NCI-H2196 treated with DMSO at 0.1 percent for 48 hours (cell line): Measurements from ENCODE around the gene CDH15.

ENCODE experiments used
- DNase-seq: peaks from one replicate; lab custom pipeline; 2025; ENCODE audit not compliant: unreplicated experiment; lab: John Stamatoyannopoulos, UW

Gene CDH15

DNA sequence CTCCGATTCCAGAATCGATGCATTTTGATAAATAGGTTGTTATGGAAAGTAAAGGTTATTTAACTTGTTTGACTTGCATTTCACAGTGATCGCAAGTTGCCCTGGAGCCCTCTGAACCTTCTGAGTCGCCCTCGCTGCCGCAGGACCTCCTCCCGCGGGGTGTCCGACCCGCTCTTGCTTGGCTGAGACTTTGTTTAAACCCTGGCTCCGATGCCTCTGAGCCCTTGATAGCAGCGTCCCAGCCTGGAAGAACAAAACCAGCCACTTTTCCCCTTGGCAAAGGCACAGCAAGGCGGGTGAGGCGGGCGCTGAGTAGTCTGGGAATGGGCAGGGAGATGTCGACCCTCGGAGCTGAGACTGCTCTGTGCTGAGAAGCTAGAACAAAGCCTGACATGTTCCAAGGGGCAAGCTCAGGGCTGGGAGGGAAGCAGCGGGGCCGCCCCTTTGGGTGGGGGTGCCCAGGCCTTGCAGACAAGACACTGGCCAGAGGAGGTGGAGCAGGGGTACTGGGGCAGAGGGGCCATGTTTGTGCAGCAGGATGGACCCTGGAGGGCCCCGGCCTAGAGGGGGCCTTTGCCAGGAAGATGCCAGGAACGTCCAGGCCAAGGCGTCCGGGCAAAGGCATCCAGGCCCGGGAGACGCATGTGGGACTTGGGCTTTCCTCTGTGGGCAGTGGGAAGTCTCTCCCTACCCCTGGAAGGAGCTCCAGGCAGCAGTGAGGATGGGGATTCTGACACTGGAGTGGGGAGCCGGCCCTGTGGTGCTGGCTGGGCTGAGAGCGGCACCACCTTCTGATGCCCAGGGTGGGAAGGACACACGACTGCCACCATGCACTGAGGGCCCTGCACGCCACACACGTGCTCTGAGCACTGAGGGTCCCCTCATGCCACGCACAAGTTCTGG, 30.3 kb upstream of the CDH15 start:
- no peak for DNase-seq

DNA sequence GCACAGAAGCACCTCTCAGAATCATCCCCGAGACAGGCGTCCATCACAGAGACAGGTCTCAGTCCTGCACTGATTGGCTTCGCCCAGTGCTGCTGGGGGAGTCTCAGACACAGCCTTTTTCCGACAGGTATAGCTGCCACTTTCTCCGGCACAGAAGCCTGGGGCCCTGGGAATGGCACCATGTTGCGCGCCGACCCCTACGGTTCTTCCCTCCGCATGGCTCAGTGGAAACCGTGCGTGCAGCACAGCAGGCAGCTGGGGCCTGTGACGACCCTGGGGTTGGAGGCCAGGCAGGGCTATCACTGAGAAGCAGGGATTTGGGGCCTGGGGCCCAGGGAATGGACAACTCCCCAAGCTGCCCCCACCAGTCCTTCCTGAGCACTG, 29.7 kb upstream of the CDH15 start:
- DNase-seq, result no peak

DNA sequence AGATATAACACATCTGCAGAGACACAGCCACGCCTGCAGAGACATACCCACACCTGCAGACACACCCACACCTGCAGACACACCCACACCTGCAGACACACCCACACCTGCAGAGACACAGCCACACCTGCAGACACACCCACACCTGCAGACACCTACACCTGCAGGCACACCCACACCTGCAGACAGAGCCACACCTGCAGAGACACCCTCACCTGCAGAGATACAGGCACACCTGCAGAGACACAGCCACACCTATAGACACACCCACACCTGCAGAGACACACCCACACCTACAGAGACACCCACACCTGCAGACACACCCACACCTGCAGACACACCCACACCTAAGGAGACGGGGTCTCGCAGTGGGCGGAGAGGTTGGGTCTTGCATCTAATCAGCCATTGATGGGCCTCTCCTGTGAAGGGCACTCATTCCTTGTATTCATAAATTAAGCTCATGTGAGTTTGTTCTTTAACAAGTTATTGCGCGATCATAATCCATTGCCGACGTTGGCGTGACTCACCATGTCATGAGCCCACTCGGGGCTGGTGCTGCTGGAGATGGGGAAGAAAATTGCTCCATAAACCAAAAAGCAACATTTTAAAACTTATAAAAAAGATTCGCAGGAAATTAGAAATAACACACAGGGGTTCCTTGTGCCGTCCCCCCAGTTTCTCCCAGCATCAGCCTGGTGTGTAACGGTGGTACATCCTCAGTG, 28.9 kb upstream of the CDH15 start:
- DNase-seq, result no peak

DNA sequence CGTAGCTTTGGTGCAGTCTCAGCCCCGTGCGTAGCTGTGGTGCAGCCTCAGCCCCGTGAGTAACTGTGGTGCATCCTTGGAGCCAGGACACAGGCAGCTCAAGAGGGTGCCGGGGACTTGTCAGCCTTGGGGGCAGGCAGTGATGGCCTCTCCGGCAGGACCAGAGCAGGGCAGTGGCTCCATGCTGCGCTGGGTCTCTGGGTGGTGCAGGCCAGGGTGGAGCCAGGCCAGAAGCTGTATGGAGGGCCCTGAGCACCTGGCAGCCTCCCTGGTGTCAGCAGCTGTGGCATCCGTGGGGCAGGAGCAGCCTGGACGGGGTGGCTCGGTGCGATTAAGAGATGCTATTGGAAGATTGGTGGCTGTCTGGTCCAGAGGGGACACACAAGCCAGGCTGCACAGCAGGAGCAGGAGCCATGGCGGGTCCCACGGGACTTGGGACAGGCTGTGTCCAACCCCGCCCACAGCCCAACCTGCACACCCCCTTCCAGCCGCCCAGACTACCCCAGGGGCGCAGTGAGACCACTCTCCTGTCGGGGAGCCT, 28.3 kb upstream of the CDH15 start:
- DNase-seq, result no peak

DNA sequence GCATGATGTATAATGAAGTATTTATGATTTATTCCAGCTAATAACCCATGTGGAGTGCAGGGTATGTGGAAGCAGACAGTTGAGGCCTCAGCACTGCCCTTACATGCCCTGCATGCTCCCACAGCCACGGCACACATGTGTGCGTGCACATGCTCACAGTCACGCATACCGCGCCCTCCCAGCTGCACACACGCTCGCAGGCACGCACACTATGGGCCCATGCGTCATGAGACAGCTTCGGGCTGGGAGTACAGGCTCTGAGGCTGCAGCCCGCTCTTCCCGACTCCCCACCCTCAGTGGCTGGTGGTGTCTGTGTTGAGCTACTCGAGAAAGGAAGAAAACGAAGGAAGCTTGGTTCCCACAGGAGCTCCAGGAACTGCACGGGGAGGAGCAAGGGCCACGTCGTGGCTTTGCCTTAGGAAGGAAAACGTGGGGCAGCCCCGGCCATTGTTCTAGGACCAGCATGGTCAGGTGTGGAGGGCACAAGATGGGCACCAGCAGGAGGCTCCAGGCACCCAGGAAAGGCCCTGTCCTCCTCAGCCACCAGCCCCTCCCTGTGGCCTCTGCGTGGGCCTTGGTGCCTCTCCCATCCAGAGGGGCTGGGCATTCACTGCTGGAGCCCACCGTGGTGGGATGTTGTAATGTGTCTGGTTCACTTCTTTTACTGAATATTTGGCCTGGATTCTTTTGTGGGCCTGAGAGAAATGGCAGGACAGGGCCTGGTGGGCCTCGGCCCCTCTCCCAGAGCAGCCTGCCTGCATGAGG, 27.5 kb upstream of the CDH15 start:
- DNase-seq, result no peak

DNA sequence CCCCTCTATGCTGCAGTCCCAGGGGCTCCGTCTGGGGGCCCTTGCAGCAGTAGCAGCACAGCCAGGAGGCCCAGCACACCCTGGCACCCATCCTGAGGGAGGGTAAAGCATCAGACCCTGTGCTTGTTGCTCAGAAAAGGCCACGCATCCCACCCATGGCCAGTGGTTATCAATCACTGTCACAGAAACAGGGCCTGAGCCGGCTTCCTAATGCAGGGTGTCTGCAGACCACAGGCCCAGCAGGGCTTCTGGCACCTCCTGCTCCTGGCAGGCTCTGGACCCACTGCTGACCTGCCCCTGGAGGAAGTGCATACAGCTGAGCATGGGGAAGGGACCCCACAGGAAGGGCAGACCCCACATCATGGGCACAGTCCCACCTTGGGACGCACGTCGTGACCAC, 26.9 kb upstream of the CDH15 start:
- DNase-seq, result no peak

DNA sequence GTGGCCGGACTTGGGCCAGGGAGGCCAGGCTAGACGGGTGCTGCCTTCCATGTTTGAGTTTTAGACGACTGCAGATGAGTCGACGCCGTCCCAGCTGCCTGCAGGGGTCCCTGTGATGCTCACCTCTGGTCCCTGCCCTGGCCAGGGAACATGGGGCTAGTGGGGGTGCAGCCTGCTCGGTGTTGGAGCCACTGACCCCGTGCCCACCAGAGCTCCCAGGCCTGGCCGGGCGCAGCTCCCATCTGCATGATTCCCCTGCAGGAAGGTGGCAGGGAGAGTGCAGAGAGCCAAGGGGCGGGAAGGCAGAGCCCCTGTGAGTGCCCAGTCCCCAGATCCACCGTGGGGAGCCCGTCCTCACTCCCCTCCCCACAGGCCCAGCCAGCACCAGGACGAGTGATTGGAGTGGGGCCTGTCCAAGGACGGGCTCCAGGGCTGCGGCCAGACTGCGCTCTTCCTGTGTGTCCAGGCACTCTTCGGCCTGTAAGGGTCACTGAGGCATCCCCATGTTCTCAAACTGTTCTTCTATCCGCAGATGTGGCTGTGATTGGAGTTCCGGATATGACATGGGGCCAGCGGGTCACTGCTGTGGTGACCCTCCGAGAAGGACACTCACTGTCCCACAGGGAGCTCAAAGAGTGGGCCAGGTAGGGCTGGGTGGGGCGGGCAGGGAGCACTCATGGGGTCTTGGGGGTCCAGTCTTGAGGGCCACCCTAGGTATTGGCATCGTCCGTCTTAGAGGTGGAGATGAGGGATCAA, 26.0 kb upstream of the CDH15 start:
- no peak for DNase-seq

DNA sequence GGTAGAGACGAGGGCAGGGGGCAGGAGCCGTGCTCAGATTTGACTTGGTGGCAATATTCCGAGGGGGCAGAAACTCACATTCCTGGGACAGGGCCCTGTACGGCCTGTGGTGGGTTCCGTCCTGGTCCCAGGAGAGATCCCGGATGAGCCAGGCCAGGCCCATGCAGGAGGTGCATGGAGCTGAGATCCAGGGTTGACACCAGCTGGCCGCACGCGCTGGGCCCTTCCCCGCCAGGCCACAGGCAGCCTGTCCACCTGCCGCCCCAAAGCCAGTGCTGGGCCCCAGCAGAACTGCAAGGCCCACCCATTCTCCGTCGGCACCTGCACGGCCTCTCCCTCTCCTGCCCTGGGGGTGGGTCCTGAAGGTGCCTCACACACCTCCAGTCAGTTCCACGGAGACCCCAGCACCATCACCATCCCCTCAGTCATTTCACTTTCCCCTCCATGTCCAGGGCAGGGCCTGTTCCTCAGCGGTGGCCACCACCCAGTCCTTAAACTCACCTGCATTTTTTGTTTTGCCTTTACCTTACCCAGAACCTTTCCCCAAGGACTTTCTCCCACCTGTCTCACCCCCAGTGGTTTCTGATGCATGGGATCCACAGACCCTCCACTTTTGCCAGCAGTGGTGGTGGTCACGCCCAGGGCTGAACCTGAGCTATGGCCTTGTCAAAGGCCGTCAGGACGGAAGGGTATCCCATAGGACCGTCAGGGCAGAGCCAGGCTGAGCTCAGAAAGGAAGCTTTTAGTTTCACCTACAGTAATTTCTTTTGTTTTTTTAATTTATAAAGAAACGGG, 25.1 kb upstream of the CDH15 start:
- no peak for DNase-seq

DNA sequence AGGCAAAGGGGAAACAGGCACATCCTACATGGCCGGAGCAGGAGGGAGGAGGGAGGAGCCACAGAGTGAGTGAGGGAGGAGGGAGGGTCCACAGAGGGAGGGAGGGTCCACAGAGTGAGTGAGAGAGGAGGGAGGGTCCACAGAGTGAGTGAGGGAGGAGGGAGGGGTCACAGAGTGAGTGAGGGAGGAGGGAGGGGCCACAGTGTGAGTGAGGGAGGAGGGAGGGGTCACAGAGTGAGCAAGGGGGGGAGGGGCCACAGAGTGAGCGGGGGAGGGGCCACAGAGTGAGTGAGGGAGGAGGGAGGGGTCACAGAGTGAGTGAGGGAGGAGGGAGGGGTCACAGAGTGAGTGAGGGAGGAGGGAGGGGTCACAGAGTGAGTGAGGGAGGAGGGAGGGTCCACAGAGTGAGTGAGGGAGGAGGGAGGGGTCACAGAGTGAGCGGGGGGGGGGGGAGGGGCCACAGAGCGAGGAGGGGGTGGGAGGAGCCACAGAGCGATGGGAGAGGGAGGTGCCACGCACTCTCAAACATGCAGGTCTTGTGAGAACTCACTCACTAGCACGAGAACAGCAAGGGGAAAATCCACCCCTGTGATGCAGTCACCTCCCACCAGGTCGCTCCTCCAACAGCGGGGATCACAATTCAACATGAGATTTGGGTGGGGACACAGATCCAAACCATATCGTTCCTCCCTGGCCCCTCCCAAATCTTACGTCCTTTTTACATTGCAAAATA, 24.3 kb upstream of the CDH15 start:
- DNase-seq, result no peak

DNA sequence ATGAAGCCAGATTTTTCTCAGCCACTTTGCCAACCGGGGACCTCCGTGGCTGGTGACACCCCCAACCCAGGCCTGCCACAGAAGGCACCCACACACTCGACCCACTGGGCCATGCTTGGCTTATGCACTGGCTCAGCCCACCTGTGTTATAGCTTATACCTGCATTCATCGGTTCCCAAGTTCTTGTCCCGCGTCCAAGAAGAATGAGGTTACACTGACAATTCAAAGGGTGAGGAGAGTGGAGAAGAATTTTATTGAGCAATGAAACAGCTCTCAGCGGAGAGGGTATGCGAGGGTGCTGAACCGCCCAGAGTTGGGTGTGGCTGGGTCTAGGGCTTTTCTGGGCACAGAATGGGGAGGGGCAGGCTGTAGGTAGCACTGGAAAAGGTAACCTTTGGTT, 22.2 kb upstream of the CDH15 start:
- DNase-seq, result no peak

DNA sequence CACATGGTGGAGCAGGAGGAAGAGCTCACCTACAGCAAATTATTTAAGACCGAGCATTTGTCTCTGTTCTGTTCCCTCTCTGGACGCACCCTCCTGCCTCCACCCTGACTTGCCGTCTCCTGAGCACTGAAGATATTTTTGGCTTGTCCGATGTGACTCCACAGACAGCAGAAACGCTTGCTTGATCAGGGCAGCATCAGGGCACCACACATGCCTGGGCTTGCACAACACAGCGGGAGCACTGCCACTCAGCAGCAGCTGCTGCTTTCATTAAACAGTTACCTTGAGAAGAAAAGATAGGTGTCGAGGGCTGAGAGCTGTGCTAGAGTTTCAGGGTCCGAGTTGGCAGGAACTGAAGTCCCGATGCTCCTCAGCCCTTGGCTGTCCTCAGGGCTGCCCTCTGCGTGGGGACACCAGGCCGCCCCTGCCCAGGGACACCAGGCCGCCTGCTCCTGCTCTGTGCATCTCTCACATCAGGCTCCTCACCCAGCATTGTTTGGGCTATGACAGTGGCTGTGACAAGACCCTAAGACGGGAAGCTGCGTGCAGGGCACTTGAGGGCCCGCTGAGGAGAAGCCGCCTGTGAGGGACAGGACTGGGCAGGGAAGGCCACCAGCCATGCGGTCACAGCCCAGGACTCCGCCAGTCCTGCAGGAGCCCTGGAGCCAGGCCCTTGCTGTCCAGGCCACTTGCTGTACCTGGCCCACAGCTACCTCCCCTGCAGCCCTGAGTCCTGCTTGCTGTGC, 21.3 kb upstream of the CDH15 start:
- DNase-seq, result no peak

DNA sequence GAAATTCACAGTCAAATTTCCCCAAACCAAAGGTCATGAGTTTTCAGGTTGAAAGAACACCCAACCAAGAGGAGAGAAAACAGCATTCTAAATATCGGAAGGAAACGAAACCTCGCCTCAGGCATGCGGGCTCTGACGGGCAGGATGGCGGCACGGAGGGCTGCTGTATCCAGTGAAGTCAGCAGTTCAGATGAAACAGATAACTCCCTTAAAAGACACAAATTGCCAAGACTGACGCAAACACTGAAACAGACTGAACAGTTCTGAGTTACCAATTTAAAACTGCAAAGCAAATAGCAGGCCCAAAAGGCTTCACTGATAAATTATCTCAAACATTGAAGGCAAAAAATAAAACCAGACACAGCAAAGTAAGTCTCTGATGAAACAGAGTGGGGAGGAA, 20.6 kb upstream of the CDH15 start:
- DNase-seq, result no peak

DNA sequence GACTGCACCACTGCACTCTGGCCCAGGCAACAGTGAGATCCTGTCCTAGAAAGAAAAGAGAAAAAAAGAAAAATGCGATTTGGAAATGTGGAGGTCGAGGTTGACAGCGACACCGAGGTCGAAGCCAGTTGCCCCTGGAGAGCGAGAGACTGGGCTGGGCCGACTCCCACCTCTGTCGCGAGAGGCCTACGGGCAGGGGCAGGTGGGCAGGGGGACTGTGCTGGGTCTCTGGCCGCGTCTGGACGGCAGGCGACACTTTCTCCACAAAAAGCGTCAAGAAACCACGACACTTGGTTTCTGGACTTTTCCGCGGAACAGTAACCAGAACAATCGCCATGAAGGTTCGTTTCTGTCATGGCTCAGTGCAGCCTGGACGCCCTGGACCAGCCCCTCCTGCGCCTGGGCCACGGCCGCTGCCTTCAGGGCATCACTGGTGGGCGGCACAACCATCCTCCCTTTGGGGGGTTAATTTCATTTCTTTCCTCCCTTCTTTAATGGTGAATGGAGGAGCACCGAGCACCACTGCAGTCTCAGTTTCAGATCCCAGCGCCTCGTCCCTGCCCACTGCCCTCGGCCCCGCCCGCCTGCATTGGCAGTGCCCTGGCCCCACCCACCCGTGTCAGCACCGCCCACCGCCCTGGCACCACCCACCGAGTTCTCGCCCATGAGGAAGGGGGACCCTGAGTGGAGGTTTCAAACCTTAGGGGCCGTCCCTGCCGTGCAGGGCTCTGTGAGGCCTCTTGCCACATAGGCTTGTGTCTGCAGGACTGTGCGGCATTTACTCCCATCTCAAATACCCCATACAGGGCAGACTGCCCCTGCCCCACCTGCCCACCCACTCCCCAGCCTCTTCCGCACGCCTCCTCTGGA, 18.5 kb upstream of the CDH15 start:
- DNase-seq, result no peak

DNA sequence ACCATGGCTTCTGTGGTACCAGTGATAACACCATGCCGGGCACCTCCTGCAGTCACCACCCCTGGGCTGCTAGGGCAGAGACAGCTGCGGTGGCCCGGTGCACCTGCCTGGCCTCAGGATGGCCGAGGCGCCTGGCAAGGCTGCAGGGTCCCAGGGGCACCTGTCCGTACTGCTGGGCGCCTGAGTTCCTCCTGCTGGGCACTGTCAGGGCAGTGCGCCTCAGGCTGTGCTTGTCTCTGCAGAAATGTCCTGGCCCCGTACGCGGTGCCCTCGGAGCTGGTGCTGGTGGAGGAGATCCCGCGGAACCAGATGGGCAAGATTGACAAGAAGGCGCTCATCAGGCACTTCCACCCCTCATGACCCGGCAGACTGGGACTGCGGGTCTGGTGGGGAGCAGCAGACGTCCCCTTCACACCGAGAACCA, 17.7 kb upstream of the CDH15 start:
- DNase-seq, result no peak

DNA sequence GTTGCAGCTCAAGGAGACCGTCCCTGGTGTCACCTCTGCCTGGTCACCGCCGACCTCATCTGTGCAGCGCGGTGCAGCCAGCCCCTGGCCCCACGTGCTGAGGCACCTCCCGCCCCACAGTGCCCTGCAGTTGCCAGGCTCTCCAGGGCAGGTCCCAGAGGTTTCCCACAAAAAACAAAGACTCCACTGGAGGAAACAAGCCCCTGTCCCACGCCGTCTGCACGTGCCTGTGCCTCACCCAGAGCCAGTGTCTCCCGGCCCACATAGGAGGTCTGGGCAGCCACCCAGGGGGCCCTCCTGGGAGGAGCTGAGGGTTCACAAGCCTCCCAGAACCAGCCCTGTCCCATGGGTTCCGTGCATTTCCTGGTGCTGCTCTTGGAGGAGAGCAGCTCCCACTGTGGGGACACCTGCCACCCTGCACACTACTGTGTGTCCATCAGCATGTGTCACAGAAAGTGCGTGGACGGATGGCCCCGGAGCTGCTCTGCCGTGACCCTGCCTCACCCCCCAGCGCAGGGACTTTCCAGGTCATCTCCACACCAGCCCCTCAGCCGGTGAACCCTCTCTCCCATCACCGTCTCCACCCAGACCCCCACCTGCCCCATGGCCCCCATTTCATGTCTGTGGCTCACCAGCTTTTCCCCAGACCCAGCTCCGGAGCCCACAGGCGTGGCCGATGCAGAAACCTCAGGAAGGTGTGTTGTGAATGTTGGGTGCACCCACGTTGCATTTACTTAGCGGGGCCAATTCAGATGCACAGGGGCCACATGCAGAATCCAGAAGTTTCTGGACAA, 17.0 kb upstream of the CDH15 start:
- DNase-seq, result no peak

DNA sequence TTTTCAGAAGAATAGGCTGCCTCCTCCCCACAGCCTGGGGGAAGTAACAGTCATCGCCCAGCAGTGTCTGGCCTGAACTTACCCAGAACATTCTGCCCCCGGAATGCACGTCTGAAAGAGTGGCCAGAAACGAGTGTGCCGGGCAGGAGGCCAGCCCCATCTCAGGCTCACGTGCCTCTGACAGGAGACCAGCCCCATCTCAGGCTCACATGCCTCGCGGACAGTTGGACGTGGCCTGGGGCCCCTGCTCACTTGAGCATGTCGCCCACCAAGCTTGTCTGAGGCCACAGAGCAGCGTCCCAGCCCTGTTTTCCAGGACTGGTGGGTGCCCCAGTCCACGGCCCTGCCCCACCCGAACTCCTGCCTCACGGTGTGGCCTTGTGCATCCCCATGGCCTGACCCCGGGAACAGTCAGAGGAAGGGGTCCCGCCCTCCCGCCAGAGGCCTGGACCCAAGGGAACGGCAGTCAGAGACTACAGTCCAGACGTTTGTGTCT, 16.3 kb upstream of the CDH15 start:
- DNase-seq, result no peak
